HG03520 (cell line): ENCODE results near the gene ETF1.

Experiments
- ATAC-seq: cut with Tn5 transposase; IDR thresholded peaks from one replicate; pipeline ENCODE4 v1.9.1; 2021; ENCODE audit warnings: mild to moderate bottlenecking, moderate library complexity; ENCODE audit not compliant: unreplicated experiment

The ETF1 gene

DNA sequence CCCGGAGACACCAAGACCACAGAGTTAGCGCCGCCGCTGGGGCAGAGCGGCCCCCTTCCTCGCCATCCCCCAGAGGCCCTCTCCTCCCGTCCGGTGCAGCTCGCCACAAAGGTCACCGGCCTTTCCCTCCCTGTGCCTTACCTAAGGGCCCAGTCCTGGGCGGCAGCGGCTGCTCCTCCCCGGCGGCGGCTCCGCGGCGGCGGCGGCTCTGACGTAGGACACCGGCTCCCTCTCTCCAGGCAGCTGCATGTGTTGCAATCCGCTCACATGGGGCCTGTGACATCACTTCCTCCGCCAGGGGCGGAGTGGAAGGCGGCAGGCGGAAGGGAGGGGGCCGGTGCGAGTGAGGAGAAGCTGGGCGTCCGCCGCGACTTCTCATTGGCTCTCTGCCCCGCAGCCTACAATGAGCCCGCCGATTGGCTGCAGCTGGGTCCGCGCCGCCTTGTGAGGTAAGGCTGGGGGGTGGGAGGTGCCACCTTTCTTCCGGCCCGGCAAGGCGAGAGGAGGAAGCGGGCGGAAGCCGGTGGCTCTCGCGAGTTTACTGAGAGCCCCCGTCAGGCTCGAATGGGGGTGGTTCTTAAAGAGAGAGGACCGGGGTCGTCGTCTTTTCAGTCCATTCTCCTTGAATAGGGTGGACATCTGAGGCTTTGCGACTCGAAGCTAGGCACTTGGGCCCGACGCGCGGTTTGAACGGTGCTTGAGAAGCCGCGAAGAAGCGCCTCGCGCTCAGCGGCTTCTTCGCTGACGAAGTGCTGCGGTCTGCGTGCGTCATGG, at the start of gene ETF1:
TSS of gene ETF1 (minus strand) at position 281 of the 774 bp plus-strand sequence. CDS start 318 bp downstream, outside the sequence.
- ATAC-seq: peak; percentile 92

DNA sequence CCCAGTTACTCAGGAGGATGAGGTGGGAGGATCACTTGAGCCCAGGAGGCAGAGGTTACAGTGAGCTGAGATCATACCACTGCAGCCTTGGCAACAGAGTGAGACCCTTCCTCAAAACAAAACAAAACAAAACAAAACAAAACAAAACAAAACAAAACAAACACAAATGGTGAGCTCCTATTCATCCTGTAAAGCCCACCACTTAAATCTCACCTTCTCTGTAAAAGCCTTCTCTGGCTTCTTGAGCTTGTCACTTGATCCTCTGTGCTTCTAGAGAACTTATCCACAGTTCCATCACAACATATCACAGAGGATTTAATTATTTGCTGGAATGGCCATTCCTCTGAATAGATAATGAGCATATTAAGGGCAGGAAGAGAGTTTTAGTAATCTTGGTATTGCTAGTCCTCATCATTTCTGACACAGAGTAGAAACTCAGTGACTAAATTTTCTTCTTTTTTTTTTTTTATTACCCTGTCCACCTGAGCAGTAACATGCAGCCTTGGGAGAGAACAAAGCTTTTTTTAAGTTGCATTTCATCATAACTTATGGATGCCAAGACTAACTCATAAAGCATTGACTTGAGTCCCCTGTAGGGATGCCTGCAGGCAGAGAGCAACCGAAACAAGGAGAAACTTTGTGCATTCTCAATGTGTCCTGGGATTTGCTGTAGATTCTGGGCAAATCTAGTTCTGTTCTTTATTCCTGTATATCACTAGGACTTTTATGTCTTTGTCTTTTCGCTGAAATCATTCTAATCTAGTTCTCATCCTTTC, 45.2 kb upstream of the ETF1 start:
- ATAC-seq: no peak

DNA sequence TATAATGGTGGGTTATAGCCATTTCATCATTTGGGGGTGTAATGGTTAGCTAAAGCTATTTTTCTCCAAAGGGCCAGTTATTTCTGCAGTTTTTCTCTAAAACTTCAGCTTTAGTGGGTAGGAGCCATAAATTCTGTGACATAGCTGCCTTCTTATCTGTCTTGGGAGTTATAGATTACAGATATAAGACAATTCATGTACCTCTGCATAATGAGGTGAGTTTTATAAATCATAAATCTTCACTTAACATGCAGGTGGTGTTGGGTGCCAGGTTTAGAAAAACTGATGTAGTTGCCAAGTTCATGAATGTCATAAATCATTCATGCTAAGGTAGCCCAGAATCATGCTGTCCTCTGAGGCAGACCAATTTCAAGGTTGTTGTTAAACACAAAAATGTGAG, 42.1 kb upstream of the ETF1 start:
- no peak for ATAC-seq

DNA sequence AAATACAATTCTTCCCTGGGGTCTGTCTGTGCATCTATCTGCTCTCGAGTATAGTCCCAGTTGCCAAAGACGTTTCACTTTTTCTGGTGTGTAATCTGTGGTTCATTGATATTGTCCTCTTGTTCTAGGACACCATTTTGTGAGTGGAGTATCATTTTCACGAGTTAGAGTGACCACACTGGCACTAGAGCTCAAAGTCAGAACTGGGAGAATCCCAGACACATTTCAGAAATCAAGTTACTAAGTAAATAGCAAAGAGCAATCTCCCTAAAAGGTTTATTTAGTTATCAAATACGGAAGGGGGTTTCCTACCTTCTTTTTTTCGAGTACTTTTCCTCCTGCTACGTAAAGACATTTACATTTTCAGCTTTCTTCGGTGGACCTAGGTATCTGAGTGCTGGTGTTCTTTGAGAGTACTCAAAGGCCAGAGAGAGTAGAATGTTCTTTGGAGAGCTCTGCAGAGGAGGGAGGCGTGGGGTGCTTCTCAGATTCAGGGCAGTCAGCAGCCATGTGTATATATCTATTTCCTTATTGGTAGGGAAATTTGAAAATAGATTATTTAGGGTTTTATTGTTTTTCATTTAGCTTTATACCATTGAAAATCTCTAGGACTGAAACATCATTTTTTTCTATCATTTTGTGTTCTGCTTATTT, 41.1 kb upstream of the ETF1 start:
- ATAC-seq: no peak

DNA sequence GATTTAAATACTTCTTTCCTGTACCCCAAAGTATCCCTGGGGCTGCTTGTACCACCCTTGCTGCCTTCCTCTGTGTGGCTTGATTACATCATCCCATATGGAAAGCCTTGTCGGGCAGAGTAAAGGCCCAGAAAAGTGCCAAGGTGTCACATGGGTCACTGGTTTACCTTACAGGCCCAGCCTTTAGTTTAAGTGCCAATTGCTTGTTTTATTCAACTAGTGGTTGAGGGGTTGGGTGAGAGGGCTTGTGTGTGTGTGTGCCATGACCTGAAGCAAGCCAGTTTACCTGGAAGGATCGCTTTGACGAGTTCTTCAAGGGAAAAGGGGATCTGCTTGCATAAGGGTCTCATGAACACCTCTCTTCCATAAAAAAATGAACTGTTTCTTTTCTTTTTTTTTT, 39.9 kb upstream of the ETF1 start:
- ATAC-seq: no peak

DNA sequence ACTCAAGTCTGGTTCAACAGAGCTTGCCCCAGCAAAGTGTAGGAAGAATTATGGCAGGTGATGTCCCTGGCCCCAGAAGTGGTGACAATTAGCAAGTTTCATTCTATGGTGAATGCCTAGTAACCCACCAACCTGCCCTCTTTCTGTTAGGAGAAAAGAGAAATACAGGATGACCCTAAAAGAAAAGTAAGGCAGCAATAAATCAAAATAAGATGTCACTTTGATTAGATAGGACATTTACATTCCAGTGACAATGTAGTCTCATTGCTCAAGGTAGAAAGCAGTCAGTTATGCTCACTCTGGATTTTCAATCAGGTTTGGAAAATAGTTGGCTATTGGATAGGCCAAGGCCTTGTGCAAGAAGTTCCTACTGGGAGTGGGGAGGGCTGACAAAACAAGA, 37.7 kb upstream of the ETF1 start:
- no peak for ATAC-seq

DNA sequence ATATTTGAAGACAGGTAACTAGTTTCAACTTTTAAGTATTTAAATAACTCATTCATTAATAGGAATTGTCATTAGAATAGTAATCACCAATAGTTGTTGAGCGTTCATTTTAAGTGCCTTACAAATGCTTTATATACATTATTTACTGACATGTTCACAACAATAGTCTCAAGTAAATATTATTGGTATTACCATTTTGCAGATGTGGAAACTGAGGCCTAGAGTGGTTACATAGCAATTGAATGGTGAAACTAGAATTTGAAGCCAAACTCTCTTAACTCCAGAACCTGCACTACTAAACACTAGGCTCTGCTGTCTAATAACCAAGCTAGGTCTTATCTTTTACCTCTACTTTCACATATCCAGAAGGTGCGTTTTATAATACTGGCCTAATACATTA, 37.0 kb upstream of the ETF1 start:
- no peak for ATAC-seq

DNA sequence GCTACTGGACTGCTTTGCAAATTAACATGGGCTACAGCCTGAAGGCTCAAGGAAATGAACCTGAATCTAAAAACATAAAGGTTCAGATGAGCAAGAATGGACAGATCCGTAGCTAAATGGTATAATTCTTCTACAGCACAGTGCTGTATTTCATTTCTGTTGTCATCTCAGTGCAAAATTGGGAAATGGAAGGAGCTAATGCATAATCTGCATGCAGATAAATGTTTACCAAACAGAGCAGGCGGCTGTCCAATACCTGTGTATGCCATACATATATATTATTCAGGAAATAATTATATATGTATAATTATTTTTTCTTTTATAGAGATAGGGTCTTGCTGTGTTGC, 36.5 kb upstream of the ETF1 start:
- no peak for ATAC-seq

DNA sequence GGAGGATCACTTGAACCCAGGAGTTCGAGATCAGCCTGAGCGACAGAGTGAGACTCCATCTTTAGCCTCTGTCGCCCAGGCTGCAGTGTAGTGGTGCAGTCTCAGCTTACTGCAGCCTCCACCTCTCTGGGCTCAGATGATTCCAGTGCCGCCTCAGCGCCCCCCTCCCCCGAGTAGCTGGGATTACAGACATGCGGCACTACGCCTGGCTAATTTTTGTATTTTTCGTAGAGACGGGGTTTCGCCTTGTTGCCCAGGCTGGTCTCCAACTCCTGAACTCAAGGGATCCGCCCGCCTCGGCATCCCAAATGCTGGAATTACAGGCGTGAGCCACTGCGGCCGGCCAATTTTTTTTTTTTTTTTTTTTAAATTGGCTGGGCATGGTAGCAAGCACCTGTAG, 34.4 kb upstream of the ETF1 start:
- no peak for ATAC-seq

DNA sequence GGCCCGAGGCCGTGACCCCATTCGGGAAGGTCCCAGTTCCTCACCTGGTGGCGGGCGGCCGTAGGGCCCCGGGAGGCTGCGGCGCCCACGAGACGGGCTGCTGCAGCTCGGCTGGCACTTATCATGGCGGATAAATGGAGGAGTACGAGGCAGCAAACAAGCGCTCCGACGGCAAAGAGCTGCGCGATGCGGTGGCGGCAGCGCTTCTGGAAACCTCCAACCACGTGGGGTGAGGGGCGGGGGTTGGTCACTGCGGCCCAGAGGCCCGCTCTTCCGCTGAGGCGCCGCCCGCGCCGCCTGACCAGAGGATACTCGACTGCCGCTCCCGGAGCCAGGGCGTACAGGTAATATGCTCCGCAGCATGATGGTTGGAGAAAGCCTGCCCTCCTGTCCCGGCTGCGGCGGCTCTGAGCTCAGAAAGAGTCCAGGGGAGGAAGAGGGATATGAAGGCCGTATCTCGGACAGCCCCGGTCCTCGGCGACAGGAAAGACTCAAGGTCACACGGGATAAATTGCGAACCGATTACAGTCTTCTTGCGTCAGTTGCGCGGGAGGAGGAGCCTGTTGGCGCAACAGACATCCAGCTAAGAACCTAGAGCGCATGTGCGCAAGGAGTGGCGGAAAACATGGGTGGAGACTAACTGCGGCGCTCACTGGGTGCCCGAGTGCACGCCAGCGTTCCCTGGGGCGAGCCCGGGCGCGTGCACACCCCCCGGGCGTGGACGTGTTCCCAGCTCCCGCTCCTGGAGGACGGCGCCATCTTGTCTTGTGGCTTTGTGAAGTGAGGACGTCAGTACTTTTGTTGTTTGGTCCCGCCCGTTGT, 32.4 kb upstream of the ETF1 start, which contains the start of gene HSPA9:
TSS of gene HSPA9 (minus strand) at position 208 of the 822 bp plus-strand sequence. CDS start at position 125, 83 bp downstream.
- ATAC-seq: peak; percentile 73

DNA sequence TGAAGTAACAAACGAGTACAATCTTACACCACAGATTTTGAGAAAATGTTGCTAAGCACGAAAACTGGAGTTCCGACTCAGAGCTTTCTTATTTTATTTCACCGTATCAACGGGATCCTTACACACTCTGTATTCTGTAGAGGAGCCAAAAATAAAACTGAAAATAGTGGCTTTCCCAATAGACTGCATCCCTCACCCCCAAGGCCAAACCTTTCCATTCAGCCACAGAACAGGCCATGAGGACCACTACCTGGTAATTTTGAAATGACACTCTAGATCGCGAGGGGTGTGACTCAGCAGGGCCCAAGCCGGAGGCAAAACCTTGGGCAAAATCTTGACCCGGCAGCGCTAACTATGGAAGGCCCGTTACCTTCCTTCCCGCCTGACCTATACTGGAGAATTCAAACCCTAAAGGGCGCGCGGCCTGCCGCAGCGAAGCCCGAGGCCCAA, 31.7 kb upstream of the ETF1 start:
- ATAC-seq: no peak

DNA sequence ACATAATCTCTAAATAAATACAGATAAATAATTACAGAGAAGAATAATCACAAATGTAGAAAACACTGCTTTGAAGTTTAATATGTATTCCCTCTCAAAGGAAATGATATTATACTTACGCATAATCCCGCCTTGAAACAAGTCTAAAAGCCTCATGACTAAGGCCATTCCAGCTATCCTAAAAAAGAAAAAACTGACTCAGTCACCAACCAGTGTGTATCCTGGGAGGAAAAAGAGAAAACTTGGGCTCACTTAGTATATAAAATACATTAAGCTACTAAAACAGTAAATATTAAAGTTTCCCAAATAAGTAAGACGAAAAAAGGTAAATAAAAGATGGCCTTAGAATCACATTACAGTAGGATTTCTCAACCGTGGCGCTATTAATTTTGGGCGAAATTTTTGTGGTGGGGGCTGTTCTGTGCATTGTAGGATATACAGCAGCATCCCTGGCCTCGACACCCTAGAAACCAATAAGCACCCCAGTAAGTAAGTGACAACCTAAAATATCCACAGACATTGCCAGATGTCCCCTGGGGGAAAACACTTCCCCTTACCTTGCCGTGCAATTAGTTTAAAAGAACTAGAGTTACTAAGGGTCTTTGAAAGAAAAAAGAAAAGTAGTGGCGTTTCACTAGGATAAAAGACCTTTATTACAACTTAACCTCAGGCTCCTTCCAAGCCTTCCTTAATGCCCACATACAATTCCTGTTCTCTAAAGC, 31.1 kb upstream of the ETF1 start:
- ATAC-seq: no peak

DNA sequence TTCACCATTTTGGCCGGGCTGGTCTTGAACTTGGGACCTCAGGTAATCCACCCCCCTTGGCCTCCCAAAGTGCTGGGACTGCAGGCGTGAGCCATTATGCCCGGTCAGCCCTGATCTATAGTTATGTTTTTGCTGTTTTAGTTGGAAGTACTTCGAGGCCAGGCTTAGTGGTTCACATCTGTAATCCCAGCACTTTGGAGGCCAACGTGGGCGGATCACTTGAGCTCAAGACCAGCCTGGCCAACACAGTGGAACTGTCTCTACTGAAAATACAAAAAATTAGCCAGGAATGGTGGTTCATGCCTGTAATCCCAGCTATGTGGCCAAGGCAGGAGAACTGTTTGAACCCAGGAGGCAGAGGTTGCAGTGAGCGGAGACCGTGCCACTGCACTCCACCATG, 30.2 kb upstream of the ETF1 start:
- no peak for ATAC-seq

DNA sequence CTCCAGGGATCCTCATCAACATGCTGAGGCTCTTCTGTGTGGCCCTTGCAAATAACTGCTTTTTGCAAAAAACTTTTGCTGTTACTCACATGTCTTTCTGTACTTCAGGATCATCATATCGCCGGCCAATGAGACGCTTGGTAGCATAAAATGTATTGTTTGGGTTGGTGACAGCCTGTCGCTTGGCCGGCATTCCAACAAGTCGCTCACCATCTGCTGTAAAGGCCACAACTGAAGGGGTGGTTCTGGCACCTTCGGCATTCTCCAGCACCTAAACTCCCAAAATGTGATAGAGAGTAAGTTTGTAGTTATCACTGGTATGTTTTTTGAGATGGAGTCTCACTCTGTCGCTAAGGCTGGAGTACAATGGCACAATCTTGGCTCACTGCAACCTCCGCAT, 27.8 kb upstream of the ETF1 start:
- no peak for ATAC-seq

DNA sequence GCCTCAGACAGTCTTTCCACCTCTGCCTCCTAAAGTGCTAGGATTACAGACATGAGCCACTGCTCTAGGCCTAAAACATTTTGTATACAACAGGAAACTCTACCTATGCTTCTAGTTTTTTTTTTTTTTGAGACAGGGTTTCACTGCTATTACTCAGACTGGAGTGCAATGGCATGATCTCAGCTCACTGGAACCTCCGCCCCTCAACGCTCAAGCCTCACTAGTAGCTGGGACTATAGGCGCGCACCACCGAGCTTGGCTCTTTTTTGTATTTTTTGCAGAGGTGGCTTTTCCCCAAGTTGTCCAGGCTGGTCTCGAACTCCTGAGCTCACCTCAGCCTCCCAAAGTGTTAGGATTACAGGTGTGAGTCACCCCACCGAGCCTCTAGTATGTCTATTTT, 26.7 kb upstream of the ETF1 start:
- no peak for ATAC-seq

DNA sequence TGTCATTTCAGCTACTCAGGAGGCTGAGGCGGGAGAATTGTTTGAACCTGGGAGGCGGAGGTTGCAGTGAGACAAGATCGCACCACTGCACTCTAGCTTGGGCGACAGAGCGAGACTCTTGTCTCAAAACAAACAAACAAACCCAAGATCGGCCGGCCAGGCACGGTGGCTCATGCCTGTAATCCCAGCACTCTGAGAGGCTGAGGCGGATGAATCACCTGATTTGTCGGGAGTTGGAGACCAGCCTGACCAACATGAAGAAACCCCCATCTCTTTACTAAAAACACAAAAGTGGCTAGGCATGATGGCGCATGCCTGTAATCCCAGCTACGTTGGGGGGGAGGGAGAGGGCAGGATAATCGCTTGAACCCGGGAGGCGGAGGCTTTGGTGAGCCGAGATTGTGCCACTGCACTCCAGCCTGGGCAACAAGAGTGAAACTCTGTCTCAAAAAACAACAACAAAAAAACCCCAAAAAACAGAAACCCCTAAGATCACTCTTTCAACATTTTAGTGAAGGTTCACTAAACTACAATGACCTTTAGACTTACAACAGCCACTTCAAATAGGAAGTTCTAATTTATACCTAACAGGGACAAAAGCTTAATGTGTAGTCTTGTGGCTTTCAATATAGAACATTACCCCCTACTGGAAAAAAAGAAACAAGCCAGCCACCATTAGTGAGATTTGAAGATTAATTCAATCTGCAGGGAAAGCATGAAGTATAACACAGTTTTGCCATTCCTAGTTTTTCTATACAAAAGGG, 25.2 kb upstream of the ETF1 start:
- no peak for ATAC-seq

DNA sequence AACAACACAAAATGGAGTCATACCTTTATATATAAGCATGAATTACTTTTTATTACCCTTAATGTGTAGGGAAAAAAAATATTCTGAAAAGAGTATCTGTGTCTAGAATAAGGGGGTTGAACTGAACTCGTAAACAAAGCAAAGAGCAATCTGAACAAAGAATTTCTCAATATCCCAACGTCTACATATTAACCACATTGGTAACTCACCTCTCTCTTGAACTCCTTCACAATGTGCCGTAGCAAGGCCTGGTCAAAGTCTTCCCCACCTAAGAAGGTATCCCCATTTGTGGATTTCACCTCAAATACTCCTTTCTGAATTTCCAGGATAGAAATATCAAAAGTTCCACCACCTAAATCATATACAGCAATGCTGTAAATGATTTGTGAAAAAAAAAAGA, 23.8 kb upstream of the ETF1 start:
- ATAC-seq: no peak

DNA sequence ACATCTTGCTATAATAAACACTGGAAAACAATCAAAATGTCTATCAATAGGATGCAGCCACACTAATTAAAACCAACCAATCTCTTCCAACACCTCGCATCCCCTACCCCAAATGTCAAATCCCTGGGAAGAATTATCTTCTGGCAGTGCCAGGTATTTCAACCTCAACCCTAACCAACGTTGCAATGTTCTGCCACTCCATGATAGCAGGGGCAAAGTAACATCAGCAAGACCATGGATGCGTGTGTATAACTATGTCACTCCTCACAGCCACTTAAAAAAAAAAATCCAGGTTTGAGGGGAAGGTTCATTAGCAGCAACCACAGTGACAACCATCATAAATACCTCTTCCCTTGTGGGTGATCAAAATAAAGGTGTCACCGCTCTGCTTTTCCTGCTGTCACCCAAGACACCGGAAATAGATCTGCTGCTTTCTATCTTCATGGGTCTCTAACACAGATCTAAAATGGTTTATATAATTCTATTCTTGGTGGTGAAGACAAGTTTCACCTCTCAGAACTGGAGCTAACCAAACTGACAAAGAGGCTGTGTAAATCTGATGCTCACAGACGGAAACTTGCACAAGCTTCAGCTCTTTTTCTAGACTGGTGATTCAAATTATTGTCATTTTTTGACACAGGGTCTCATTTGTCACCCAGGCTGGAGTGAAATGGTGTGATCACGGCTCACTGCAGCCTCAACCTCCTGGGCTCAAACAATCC, 22.2 kb upstream of the ETF1 start:
- ATAC-seq: no peak

DNA sequence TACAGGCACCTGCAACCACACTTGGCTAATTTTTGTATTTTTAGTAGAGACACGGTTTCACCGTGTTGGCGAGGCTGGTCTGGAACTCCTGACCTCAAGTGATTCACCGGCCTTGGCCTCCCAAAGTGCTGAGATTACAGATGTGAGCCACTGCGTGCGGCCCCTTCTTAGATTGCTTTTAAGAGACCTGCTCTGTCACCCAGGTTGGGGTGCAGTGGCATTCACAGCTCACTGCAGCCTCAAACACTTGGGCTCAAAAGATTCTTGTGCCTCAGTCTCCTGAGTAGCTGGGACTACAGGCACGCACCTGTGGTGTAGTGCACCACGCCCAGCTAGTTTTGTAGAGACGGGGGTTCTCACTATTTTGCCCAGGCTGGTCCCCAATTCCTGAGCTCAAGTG, 21.2 kb upstream of the ETF1 start:
- ATAC-seq: no peak
